GM18526 (cell line): ENCODE data around the gene SBSN.

Source experiments
- POLR2A ChIP-seq: IDR thresholded peaks from 3 replicates; pipeline ENCODE4 v1.6.1; 2011; ENCODE audit not compliant: insufficient read length; ENCODE audit errors: extremely low read depth

Gene SBSN

DNA sequence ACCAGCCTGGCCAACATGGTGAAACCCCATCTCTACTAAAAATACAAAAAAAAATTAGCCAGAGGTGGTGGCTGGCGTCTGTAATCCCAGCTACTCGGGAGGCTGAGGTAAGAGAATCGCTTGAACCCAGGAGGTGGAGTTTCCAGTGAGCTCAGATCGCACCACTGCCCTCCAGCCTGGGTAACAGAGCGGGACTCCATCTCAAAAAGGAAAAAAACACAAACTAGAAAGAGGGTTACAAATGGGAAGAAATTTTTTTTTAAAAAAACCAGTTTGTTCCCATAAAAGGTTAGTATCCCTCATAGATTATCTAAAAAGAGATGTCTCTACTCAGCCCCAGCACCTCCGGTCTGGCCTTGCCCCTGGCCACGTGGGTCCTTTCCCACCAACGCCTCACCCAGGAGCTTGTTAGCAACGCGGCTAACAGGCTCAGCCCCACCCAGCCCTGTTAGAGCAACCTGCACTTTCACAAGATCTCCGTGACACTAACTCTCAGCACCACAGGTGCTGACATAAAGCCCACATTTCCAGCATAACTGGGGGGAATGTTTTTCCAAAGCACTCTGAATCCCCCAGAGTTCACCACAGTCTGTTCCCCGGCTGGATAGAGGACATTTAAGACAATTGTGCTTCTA lies 19.0 kb downstream of the SBSN start:
- no peak for TF ChIP-seq POLR2A

DNA sequence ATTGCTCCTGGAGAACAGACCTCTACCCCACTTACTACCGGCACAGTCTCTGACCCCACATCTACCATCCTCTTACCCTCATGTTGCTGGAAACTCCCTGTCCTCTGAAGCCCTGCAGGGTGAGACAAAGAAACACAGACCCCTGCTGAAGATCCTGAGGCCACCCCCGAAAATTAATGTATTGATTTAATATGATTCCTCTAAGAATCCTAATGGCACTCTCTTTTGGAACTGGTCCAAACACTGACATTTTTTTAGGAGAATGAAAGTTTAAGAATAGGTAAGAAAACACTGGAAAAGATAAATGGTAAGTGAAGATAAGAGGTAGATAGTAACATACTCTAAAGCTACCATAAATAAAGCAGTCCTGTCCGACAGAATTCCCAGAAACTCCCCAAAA lies 20.0 kb downstream of the SBSN start:
- no peak for TF ChIP-seq POLR2A

DNA sequence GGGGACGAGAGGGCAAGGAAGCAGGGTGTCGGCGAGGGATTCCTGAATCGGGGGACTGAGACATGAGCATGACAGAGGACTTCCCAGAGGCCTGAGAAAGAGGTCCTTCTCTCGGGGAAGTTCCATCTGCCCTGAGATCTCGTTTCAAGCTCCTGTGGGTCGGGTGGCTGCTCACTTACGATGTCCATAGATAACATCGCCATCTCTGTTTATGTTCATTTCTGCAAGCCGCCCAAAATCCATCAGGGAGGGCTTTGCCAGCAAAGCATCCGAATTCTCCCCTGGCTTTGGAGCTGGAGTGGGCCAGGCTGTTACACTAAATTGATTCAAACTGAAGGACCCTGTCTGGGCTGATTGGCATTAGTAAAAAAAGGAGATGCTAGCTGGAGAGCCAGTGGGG lies 20.6 kb downstream of the SBSN start:
- TF ChIP-seq POLR2A, result no peak

GRCh38 chr19:35506011-35506410 lies 22.1 kb downstream of the SBSN start:
- no peak for TF ChIP-seq POLR2A

DNA sequence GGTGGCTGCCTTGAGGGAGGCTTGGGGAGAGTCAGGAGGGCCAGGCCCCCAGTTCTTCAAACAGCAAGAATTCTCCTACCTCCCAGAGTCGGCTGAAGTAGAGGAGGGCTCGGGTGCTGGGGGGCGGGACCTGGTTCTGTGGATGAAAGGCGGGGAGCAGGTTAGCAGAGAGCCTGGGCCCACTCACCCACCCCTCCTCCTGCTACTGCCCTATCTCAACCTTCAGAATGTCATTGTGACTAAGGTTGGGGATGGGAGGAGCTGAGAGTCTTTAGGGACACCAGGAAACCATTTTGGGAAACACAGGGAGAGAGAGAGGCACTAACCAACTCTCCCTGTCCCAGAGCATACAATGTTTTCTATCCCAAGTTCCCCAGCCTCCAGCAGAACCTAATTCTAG lies 25.4 kb downstream of the SBSN start:
- TF ChIP-seq POLR2A, result no peak

DNA sequence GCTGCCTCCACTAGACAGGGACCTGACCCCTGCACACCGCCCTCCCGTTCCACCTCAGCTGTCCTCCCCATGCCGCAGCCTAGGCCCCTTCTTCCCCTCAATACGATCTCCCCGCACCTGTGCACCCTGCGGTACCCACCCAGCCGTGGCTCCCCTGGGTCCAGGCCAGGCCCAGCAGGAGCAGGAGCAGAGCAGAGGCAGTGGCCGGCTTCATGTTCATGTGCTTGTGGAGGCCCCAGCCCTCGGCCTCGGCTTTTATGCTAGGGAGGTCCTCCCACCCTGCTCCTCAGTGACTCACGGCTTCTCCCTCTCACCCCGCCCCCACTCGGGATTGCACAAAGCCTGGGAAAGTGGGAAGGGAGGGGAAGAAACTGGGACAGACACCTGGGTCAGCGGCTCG lies 26.4 kb downstream of the SBSN start:
- no peak for TF ChIP-seq POLR2A

DNA sequence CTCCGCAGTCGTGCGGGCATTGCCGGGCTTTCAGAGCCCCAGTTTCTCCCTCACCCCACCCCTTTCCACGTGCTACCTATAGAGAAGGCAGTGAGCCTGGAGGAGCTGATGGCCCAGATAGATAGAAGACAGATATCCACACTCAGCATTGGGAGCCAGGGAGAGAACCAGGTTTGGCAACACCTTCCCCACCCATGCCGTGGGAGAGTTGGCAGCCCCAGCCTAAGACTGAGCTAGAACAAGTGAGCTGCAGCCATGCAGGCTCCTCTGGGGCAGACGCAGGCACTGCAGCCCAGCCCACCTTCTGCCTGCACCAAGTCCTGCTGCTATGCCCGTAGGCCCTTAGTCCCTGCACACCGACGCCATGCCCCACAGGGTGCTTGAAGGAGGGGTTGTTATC lies 27.5 kb downstream of the SBSN start:
- no peak for TF ChIP-seq POLR2A

DNA sequence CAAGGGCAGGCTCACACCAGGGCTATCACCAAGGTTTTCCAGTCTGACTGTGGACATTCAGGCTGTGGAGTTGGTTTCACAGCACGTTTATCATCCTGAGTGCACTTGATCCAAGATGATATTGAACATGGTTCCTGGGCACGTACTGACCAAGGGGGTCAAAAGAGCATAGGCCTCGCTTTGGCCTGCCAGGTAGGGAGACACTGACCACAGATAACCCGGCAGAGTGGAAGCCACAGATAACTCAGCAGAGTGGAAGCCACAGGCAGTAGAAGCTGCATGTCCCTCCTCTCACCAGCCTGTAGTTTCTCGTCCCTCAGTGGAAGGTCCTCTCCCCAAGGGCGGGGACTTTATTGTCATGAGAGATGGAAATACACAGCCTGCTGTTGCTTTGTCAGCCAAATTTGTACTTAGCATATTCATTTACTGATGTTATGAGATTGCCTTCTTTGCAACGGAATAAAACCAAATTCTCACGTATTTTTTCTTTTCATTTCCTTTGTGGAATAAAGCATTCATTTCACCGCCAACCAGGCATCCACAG lies 29.1 kb downstream of the SBSN start:
- TF ChIP-seq POLR2A, result no peak

GRCh38 chr19:35498220-35498619 lies 29.9 kb downstream of the SBSN start:
- no peak for TF ChIP-seq POLR2A

GRCh38 chr19:35497406-35497805 lies 30.7 kb downstream of the SBSN start:
- TF ChIP-seq POLR2A, result no peak

GRCh38 chr19:35495107-35496064 lies 32.7 kb downstream of the SBSN start:
- TF ChIP-seq POLR2A, result no peak

- TF ChIP-seq POLR2A, result no peak
Measured at GRCh38 chr19:35493971-35494370, 34.1 kb downstream of the SBSN start.

DNA sequence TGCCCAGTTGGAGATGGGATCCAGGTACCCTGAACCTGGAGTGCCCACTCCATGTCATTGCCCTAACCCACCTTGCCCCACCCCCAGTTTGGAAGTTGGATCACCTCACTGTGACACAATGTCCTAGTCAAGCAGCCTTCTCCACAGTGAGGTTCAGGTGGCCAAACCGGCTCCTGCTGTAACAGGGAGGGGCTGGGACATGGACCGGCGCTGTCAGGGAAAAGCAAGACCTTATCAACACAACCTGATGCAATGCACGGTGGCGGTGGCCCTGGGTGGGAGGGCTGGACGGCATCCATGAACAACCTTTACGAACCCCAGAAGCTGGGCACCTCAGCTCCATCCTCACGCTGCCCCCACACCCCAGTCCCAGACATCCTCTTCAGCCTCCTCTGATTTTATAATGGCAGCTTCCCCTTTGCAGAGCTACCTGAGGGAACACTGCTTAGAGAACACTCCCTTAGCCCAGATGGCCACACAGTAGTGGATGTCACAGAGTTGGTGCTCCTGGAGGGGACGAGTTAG lies 36.2 kb downstream of the SBSN start:
- no peak for TF ChIP-seq POLR2A

DNA sequence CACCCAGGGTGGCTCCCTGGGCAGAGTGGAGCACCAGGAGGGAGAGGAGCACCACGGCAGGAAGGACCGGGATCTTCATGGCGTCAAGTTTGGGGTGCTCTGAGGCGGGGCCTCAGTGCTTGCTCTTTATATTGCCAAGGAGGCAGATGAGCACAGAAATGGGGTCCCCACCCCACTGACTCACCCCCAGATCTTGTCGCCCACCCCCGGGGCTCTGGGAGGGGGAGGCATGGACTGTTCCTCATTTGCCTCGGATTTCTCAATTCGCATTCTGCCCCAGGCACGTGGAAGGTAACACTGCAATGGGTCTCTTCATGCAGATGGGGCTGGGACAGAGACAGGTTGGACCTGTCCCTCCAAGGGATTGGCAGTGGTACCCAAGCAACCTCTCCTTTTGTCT lies 37.7 kb downstream of the SBSN start, which contains the start of gene KRTDAP:
KRTDAP (minus strand) TSS at position 101 of the 400 bp plus-strand sequence; CDS start at position 79, 22 bp downstream.
- TF ChIP-seq POLR2A, result no peak

DNA sequence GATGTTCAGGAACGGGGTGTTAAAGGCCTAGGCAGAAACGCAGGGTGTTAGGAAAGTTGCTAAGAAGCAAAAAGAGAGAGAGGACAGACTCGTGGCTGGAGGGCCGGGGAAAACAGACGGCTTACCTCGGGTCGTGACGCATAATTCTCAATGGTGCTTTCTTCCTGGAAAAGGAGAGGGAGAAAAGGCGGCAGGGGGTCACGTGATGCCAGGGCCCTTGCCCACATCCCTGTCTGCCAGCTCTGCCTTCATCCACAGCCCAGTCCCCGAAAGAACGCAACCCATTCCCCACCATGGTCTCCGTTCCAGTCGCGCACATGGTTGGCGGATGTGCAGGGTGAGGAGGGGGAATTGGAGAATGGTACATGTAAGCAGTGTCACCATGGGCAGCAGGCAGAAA lies 39.4 kb downstream of the SBSN start:
- TF ChIP-seq POLR2A, result no peak
